NCI-H128 (cell line): ENCODE data around the gene KRTAP9-2.
"Not testable (repeated sequence)": the region's sequence is repeated elsewhere in the genome, so short reads cannot be mapped to it uniquely, and the experiment has no call there.

ENCODE experiments used
- DNase-seq: peaks from one replicate; lab custom pipeline; 2025; ENCODE audit not compliant: unreplicated experiment; lab: John Stamatoyannopoulos, UW

The KRTAP9-2 gene

GRCh38 chr17:41232399-41233105 lies 6.1 kb downstream of the KRTAP9-2 start, which contains the start of gene KRTAP9-3:
KRTAP9-3 (plus strand) TSS chr17:41232449; CDS start chr17:41232502, 53 bp downstream.
- DNase-seq = not testable (repeated sequence)

GRCh38 chr17:41237116-41237515 lies 10.7 kb downstream of the KRTAP9-2 start:
- not testable (repeated sequence) for DNase-seq

GRCh38 chr17:41237949-41238437 lies 11.5 kb downstream of the KRTAP9-2 start, which contains the start of gene KRTAP9-8:
KRTAP9-8 (plus strand) TSS chr17:41237999; CDS start chr17:41238052, 53 bp downstream.
- DNase-seq = not testable (repeated sequence)

- not testable (repeated sequence) for DNase-seq
These were observed 20.7 kb downstream of the KRTAP9-2 start for GRCh38 chr17:41246995-41247787.

GRCh38 chr17:41249637-41250240 lies 23.3 kb downstream of the KRTAP9-2 start, which contains the start of gene KRTAP9-4:
KRTAP9-4 (plus strand) TSS chr17:41249687; CDS start chr17:41249721, 34 bp downstream.
- DNase-seq = not testable (repeated sequence)

- no peak for DNase-seq
These were observed 24.8 kb downstream of the KRTAP9-2 start for GRCh38 chr17:41251261-41251660.

- DNase-seq = no peak
These were observed 28.4 kb downstream of the KRTAP9-2 start for GRCh38 chr17:41254861-41255260.

- not testable (repeated sequence) for DNase-seq
These were observed 29.2 kb downstream of the KRTAP9-2 start, which contains the start of gene KRTAP9-9 for GRCh38 chr17:41255381-41256290. KRTAP9-9 (plus strand) TSS chr17:41255384.

GRCh38 chr17:41256291-41256685 lies 29.8 kb downstream of the KRTAP9-2 start:
- no peak for DNase-seq

- DNase-seq = no peak
These were observed 32.0 kb downstream of the KRTAP9-2 start for GRCh38 chr17:41258406-41258805.

- no peak for DNase-seq
These were observed 36.8 kb downstream of the KRTAP9-2 start for GRCh38 chr17:41263212-41263611.

- no peak for DNase-seq
These were observed 38.2 kb downstream of the KRTAP9-2 start for GRCh38 chr17:41264599-41264998.

GRCh38 chr17:41265078-41265477 lies 38.6 kb downstream of the KRTAP9-2 start, which contains the start of gene KRTAP9-6:
KRTAP9-6 (plus strand) TSS chr17:41265378; CDS start chr17:41265378, 0 bp downstream.
- no peak for DNase-seq

- no peak for DNase-seq
These were observed 41.3 kb downstream of the KRTAP9-2 start for GRCh38 chr17:41267711-41268110.

GRCh38 chr17:41271323-41271722 lies 44.9 kb downstream of the KRTAP9-2 start:
- DNase-seq = not testable (repeated sequence)

- DNase-seq = no peak
These were observed 45.4 kb downstream of the KRTAP9-2 start for GRCh38 chr17:41271858-41272257.

- DNase-seq = not testable (repeated sequence)
These were observed 49.3 kb downstream of the KRTAP9-2 start, which contains the start of gene KRTAP9-7 for GRCh38 chr17:41275648-41276190. KRTAP9-7 (plus strand) TSS chr17:41275698; CDS start chr17:41275698, 0 bp downstream.
